C4-2B (cell line): ENCODE results near the gene TACO1.

ENCODE experiments used
- CTCF ChIP-seq: fragments of 450-650 bp; conservative IDR thresholded peaks from 2 replicates; pipeline ENCODE4 v1.5.1; 2017; ENCODE audit warnings: mild to moderate bottlenecking
- ZFX ChIP-seq: fragments of 450-650 bp; IDR thresholded peaks from 2 replicates; pipeline ENCODE4 v1.6.1; 2017

GRCh38 chr17:63635787-63636186 is 35.1 kb downstream of the TACO1 start:
- TF ChIP-seq CTCF (no peak), ZFX (no peak)
